ENCODE measurements around the gene ARHGDIA. TPM values are rescaled to one million over a fixed set of nuclear protein-coding genes. Genes with fewer than 3 reads are reported as not detected.

The ARHGDIA gene
- total RNA-seq, 4 donors from 2014 or later, result 120 to 219 (median 169) TPM

GRCh38 chr17:81915331-81915730, 44.2 kb upstream of the ARHGDIA start:
- peaks cover 6 to 59% (median 18%) of the 10 kb centered on the region in 3 donors for H3K4me1 ChIP-seq
- 81 to 86% methylated on average over 3 of the region's 12 CpGs for WGBS, 2 donors (ENCODE audit: low coverage in 1 of 2)
- H3K27me3 ChIP-seq, result no peaks in the 10 kb centered on the region
- TF ChIP-seq POLR2A (IDR thresholded peaks at IDR 0.05), result no peak
- TF ChIP-seq POLR2AphosphoS5 (IDR thresholded peaks at IDR 0.05), result no peak
- TF ChIP-seq EP300 (IDR thresholded peaks at IDR 0.05), result no peak
- no peak for TF ChIP-seq CTCF (IDR thresholded peaks at IDR 0.05)
- no peak overlapping the region for H3K27ac ChIP-seq
- no peaks in the 10 kb centered on the region for H3K9me3 ChIP-seq
- H3K36me3 ChIP-seq, result peaks cover 0 to 59% of the 10 kb centered on the region in 2 donors
- no peak for ATAC-seq
- no peak overlapping the region for H3K4me3 ChIP-seq

- TF ChIP-seq POLR2A (IDR thresholded peaks at IDR 0.05) (no peak), POLR2AphosphoS5 (IDR thresholded peaks at IDR 0.05) (no peak), EP300 (IDR thresholded peaks at IDR 0.05) (no peak), CTCF (IDR thresholded peaks at IDR 0.05) (no peak)
- WGBS, 2 donors (ENCODE audit: low coverage in 1 of 2), result 85% methylated on average over 9 of the region's 36 CpGs; no CpG with 5 or more reads in 1 of the 2 donors
- Histone ChIP-seq H3K4me1 (peaks cover 6 to 55% (median 21%) of the 10 kb centered on the region in 3 donors), H3K4me3 (no peak overlapping the region), H3K36me3 (peaks cover 0 to 50% of the 10 kb centered on the region in 2 donors), H3K27ac (no peak overlapping the region), H3K9me3 (no peaks in the 10 kb centered on the region), H3K27me3 (no peaks in the 10 kb centered on the region)
- no peak for ATAC-seq
These were observed 43.1 kb upstream of the ARHGDIA start for GRCh38 chr17:81914103-81914850.

- no peak for ATAC-seq
- no peaks in the 10 kb centered on the region for H3K27me3 ChIP-seq
- H3K4me3 ChIP-seq, result no peak overlapping the region
- H3K36me3 ChIP-seq, result peaks cover 0 to 51% of the 10 kb centered on the region in 2 donors
- WGBS, 2 donors (ENCODE audit: low coverage in 1 of 2), result 94 to 100% methylated on average over 2 to 3 of the region's 31 CpGs
- H3K9me3 ChIP-seq, result no peaks in the 10 kb centered on the region
- TF ChIP-seq POLR2AphosphoS5 (IDR thresholded peaks at IDR 0.05) (no peak), CTCF (IDR thresholded peaks at IDR 0.05) (no peak), EP300 (IDR thresholded peaks at IDR 0.05) (no peak), POLR2A (IDR thresholded peaks at IDR 0.05) (no peak)
- H3K27ac ChIP-seq, result no peak overlapping the region
- H3K4me1 ChIP-seq, result peaks cover 6 to 48% (median 20%) of the 10 kb centered on the region in 3 donors
These were observed 42.4 kb upstream of the ARHGDIA start for GRCh38 chr17:81913394-81914102.

- peak overlapping the region in 1 of 4 donors; percentile 88 for H3K27ac ChIP-seq
- no peaks in the 10 kb centered on the region for H3K27me3 ChIP-seq
- 93 to 100% methylated on average over 1 to 6 of the region's 32 CpGs for WGBS, 2 donors (ENCODE audit: low coverage in 1 of 2)
- no peak overlapping the region for H3K4me3 ChIP-seq
- ATAC-seq, result no peak
- H3K9me3 ChIP-seq, result no peaks in the 10 kb centered on the region
- H3K36me3 ChIP-seq, result peaks cover 0 to 60% of the 10 kb centered on the region in 2 donors
- peaks cover 6 to 42% (median 16%) of the 10 kb centered on the region in 3 donors for H3K4me1 ChIP-seq
- TF ChIP-seq POLR2AphosphoS5 (IDR thresholded peaks at IDR 0.05), result no peak
- no peak for TF ChIP-seq CTCF (IDR thresholded peaks at IDR 0.05)
- no peak for TF ChIP-seq EP300 (IDR thresholded peaks at IDR 0.05)
- no peak for TF ChIP-seq POLR2A (IDR thresholded peaks at IDR 0.05)
These were observed 41.5 kb upstream of the ARHGDIA start for GRCh38 chr17:81912441-81913309.
